ENCODE results near the gene USP43. TPM values are rescaled to one million over a fixed set of nuclear protein-coding genes. Genes with fewer than 3 reads are reported as not detected.

Gene USP43
- polyA plus RNA-seq, 1 donor (not counting 4 experiments of a cell fraction or from before 2014, with no cell fraction given) = 2.2 TPM

DNA sequence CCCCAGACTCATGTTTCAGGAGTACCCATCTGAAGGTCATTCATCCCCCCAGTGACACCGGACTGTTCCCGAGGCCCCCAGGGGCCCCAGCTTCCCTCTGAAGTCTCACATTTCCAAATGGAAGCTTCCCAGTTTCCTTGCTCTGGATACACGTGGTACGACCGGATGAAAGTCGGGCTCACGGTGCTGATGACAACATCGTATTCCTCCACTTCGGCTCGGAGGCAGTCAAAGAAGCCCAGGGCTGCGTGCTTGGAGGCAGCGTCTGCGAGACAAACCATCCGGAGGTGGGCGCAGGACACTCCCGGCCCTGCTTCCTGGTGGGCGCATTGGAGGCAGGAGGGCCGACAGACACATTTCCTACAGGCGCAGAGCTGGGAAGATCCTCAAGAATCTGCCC is 127.3 kb downstream of the USP43 start:
- no peak for TF ChIP-seq EZH2 (IDR thresholded peaks at IDR 0.05; ENCODE audit: low read length)
- TF ChIP-seq, protein P1, sequence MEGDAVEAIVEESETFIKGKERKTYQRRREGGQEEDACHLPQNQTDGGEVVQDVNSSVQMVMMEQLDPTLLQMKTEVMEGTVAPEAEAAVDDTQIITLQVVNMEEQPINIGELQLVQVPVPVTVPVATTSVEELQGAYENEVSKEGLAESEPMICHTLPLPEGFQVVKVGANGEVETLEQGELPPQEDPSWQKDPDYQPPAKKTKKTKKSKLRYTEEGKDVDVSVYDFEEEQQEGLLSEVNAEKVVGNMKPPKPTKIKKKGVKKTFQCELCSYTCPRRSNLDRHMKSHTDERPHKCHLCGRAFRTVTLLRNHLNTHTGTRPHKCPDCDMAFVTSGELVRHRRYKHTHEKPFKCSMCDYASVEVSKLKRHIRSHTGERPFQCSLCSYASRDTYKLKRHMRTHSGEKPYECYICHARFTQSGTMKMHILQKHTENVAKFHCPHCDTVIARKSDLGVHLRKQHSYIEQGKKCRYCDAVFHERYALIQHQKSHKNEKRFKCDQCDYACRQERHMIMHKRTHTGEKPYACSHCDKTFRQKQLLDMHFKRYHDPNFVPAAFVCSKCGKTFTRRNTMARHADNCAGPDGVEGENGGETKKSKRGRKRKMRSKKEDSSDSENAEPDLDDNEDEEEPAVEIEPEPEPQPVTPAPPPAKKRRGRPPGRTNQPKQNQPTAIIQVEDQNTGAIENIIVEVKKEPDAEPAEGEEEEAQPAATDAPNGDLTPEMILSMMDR (optimal IDR thresholded peaks at IDR 0.05 in 1 of 3, IDR thresholded peaks at IDR 0.05 in 1 of 3, conservative IDR thresholded peaks at IDR 0.05 in 1 of 3; ENCODE audit: extremely low read depth in 1 of 3, insufficient read depth in 2 of 3, low read length in 3 of 3) = no peak
- DNase-seq (ENCODE audit: low read depth, low spot score) = no peak
- Histone ChIP-seq H3K36me3 (ENCODE audit: control insufficient read depth in 2 of 2, extremely low read depth in 1 of 2, insufficient read depth in 2 of 2, low read length in 2 of 2) (no peaks in the 10 kb centered on the region), H3K9ac (ENCODE audit: control insufficient read depth, extremely low read depth, insufficient read depth, low read length) (no peak overlapping the region), H3K4me2 (ENCODE audit: control insufficient read depth, extremely low read depth, insufficient read depth, low read depth, low read length) (no peak overlapping the region), H3K79me2 (ENCODE audit: control insufficient read depth, insufficient read depth, low read length) (no peaks in the 10 kb centered on the region), H3K27ac (ENCODE audit: control insufficient read depth, insufficient read depth, low read length) (no peak overlapping the region), H3K27me3 (ENCODE audit: control insufficient read depth, extremely low read depth, insufficient read depth, low read length) (no peaks in the 10 kb centered on the region), H3K4me3 (ENCODE audit: control insufficient read depth in 2 of 3, extremely low read depth in 1 of 3, insufficient read depth in 2 of 3, low read depth in 1 of 3, low read length in 3 of 3) (no peak overlapping the region), H3K9me3 (ENCODE audit: control insufficient read depth, low read depth, low read length) (no peaks in the 10 kb centered on the region), H3K9me1 (ENCODE audit: control insufficient read depth, extremely low read depth, insufficient read depth, low read length) (no peaks in the 10 kb centered on the region), H2AFZ (ENCODE audit: control insufficient read depth, low read length) (no peak overlapping the region), H3K4me1 (ENCODE audit: control insufficient read depth, extremely low read depth, insufficient read depth, low read length) (no peaks in the 10 kb centered on the region), H4K20me1 (ENCODE audit: control insufficient read depth, extremely low read depth, insufficient read depth, low read length) (no peaks in the 10 kb centered on the region)
- dilution Hi-C loops (cut with MboI; ENCODE audit: extremely low pct_ligation_motif_present, low sequenced_read_pairs) = no loop called here
- FAIRE-seq = no peak

DNA sequence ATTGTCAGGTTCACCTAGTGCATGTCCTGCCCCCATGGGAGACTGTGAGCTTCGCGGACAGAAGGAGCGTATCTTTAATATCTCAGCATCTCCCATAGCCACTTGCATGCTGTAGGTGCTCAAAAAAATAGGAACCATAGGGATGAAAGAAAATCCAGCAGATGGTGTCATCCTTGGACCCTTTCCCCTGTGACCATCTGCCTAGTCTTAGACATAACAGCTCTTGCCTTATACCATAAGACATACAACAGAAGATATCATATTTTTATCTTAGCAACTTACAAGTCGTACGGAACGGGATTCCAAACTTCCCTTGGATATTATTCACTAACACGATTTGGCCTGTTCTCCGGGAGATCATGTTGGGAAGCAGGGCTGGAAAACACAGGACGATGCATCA is 131.6 kb downstream of the USP43 start:
- Histone ChIP-seq H3K36me3 (ENCODE audit: control insufficient read depth in 2 of 2, extremely low read depth in 1 of 2, insufficient read depth in 2 of 2, low read length in 2 of 2) (no peaks in the 10 kb centered on the region), H3K4me1 (ENCODE audit: control insufficient read depth, extremely low read depth, insufficient read depth, low read length) (no peaks in the 10 kb centered on the region), H3K27me3 (ENCODE audit: control insufficient read depth, extremely low read depth, insufficient read depth, low read length) (no peaks in the 10 kb centered on the region), H3K4me2 (ENCODE audit: control insufficient read depth, extremely low read depth, insufficient read depth, low read depth, low read length) (no peak overlapping the region), H3K9ac (ENCODE audit: control insufficient read depth, extremely low read depth, insufficient read depth, low read length) (no peak overlapping the region), H3K79me2 (ENCODE audit: control insufficient read depth, insufficient read depth, low read length) (no peaks in the 10 kb centered on the region), H3K9me1 (ENCODE audit: control insufficient read depth, extremely low read depth, insufficient read depth, low read length) (no peaks in the 10 kb centered on the region), H3K9me3 (ENCODE audit: control insufficient read depth, low read depth, low read length) (no peaks in the 10 kb centered on the region), H4K20me1 (ENCODE audit: control insufficient read depth, extremely low read depth, insufficient read depth, low read length) (no peaks in the 10 kb centered on the region), H3K27ac (ENCODE audit: control insufficient read depth, insufficient read depth, low read length) (no peak overlapping the region), H3K4me3 (ENCODE audit: control insufficient read depth in 2 of 3, extremely low read depth in 1 of 3, insufficient read depth in 2 of 3, low read depth in 1 of 3, low read length in 3 of 3) (no peak overlapping the region), H2AFZ (ENCODE audit: control insufficient read depth, low read length) (no peak overlapping the region)
- FAIRE-seq (no peak), DNase-seq (ENCODE audit: low read depth, low spot score) (no peak)
- TF ChIP-seq EZH2 (IDR thresholded peaks at IDR 0.05; ENCODE audit: low read length) = no peak
- TF ChIP-seq, protein P1 (optimal IDR thresholded peaks at IDR 0.05 in 1 of 3, IDR thresholded peaks at IDR 0.05 in 1 of 3, conservative IDR thresholded peaks at IDR 0.05 in 1 of 3; ENCODE audit: extremely low read depth in 1 of 3, insufficient read depth in 2 of 3, low read length in 3 of 3) = no peak
- dilution Hi-C loops (cut with MboI; ENCODE audit: extremely low pct_ligation_motif_present, low sequenced_read_pairs) = no loop called here

Other genes with a start within 250 kb of the USP43 start
- 74.0 to 90.3 TPM (median 89.5 TPM) in 3 replicates for gene STX8, start 69.7 kb upstream of the USP43 start, polyA plus RNA-seq
- 0.08 TPM in 1 of 3 replicates, not detected in the others for gene CFAP52, start 68.9 kb upstream of the USP43 start, polyA plus RNA-seq
- gene DHRS7C, start 146.1 kb downstream of the USP43 start, polyA plus RNA-seq = not detected in 3 replicates
- not detected in 3 replicates for gene GSG1L2, start 176.6 kb downstream of the USP43 start, polyA plus RNA-seq
- not detected in 3 replicates for gene GLP2R, start 180.4 kb downstream of the USP43 start, polyA plus RNA-seq

Measured in keratinocyte (primary cell).